Large intestine (tissue), 3 donors: ENCODE measurements around the gene CENPK. TPM values are rescaled to one million over a fixed set of nuclear protein-coding genes. Genes with fewer than 3 reads are reported as not detected.

Experiments used
- DNase-seq, 2 donors: peaks; one replicate each; pipeline versions ENCODE4 v3.0.0 to v3.0.0-alpha.2; 2013
- H3K27ac ChIP-seq: one replicate; pipeline ENCODE4 v1.5.1; 2013; ENCODE audit warnings: low read length
- H3K27me3 ChIP-seq: 2 replicates; pipeline ENCODE4 v1.6.1; 2013; ENCODE audit warnings: low read length; ENCODE audit not compliant: control insufficient read depth, insufficient read depth
- H3K36me3 ChIP-seq: 2 replicates; pipeline ENCODE4 v1.6.1; 2013; ENCODE audit warnings: low read length; ENCODE audit not compliant: control insufficient read depth, insufficient read depth
- H3K4me1 ChIP-seq: one replicate; pipeline ENCODE4 v1.6.1; 2013; ENCODE audit warnings: low read length; ENCODE audit not compliant: control insufficient read depth, insufficient read depth
- H3K4me3 ChIP-seq: one replicate; pipeline ENCODE4 v1.5.1; 2013; ENCODE audit warnings: low read length
- H3K9me3 ChIP-seq: one replicate; pipeline ENCODE4 v1.6.1; 2013; ENCODE audit warnings: mild to moderate bottlenecking, low read depth, low read length, moderate library complexity; ENCODE audit not compliant: control insufficient read depth
- WGBS: methylation state at CpG from one replicate; pipeline ENCODE4 v1.1.5; 2013; ENCODE audit warnings: low lambda C conversion rate; ENCODE audit not compliant: insufficient coverage; 5-methylcytosine and 5-hydroxymethylcytosine counted together
- polyA plus RNA-seq: library from polyadenylated mRNA; unstranded; fragments of 120-200 nt; gene quantifications from one replicate; pipeline ENCODE4 v1.2.1, GENCODE V29; 2013

Gene CENPK
- polyA plus RNA-seq, 1 donor = 19.0 TPM

GRCh38 chr5:65481635-65482295 lies 81.2 kb downstream of the CENPK start, which contains the start of gene ADAMTS6:
Gene ADAMTS6, minus strand, starts transcription at chr5:65481920. Its CDS starts 8,247 bp downstream, at chr5:65473673.
- peak within 1 kb of the TSS; percentile 41 for H3K4me3 ChIP-seq
- H3K27ac ChIP-seq = peak within 1 kb of the TSS; percentile 72
- peaks cover 6% of the 10 kb centered on the region for H3K9me3 ChIP-seq
- DNase-seq = peak; percentile 82 to 87
- H3K36me3 ChIP-seq = no peaks in the 10 kb centered on the region
- H3K27me3 ChIP-seq = no peaks in the 10 kb centered on the region
- WGBS = 0% methylated on average over 2 of the region's 12 CpGs
- H3K4me1 ChIP-seq = peaks cover 7% of the 10 kb centered on the region

- Histone ChIP-seq H3K4me1 (peaks cover 7% of the 10 kb centered on the region), H3K4me3 (peak overlapping the region; percentile 41), H3K9me3 (peaks cover 6% of the 10 kb centered on the region), H3K36me3 (no peaks in the 10 kb centered on the region), H3K27ac (peak overlapping the region; percentile 72), H3K27me3 (no peaks in the 10 kb centered on the region)
- DNase-seq = no peak
- 3% methylated on average over 3 of the region's 7 CpGs for WGBS
Observed at GRCh38 chr5:65481171-65481581, 81.8 kb downstream of the CENPK start.

- H3K36me3 ChIP-seq = no peaks in the 10 kb centered on the region
- DNase-seq = peak in 1 of 2 donors; percentile 69
- H3K4me3 ChIP-seq = peak overlapping the region; percentile 41
- H3K4me1 ChIP-seq = peaks cover 7% of the 10 kb centered on the region
- peak overlapping the region; percentile 45 for H3K27ac ChIP-seq
- peaks cover 2% of the 10 kb centered on the region for H3K9me3 ChIP-seq
- WGBS = 0% methylated on average over 1 of the region's 15 CpGs
- no peaks in the 10 kb centered on the region for H3K27me3 ChIP-seq
Observed at GRCh38 chr5:65480306-65480865, 82.6 kb downstream of the CENPK start.

- Histone ChIP-seq H3K36me3 (no peaks in the 10 kb centered on the region), H3K27ac (no peak overlapping the region), H3K27me3 (no peaks in the 10 kb centered on the region), H3K4me1 (peaks cover 7% of the 10 kb centered on the region), H3K4me3 (peak overlapping the region; percentile 41), H3K9me3 (no peaks in the 10 kb centered on the region)
- no CpG with 5 or more reads among the region's 1 CpG for WGBS
- no peak for DNase-seq
Observed at GRCh38 chr5:65479527-65479926, 83.4 kb downstream of the CENPK start.

GRCh38 chr5:65478336-65478735 lies 84.6 kb downstream of the CENPK start:
- Histone ChIP-seq H3K4me3 (no peak overlapping the region), H3K36me3 (no peaks in the 10 kb centered on the region), H3K27me3 (no peaks in the 10 kb centered on the region), H3K9me3 (no peaks in the 10 kb centered on the region), H3K4me1 (peaks cover 7% of the 10 kb centered on the region), H3K27ac (no peak overlapping the region)
- 71% methylated on average over 1 of the region's 1 CpG for WGBS
- DNase-seq = no peak

GRCh38 chr5:65475895-65476294 lies 87.1 kb downstream of the CENPK start:
- Histone ChIP-seq H3K27me3 (no peaks in the 10 kb centered on the region), H3K4me3 (no peak overlapping the region), H3K9me3 (no peaks in the 10 kb centered on the region), H3K27ac (no peak overlapping the region), H3K4me1 (peaks cover 7% of the 10 kb centered on the region), H3K36me3 (no peaks in the 10 kb centered on the region)
- no CpG with 5 or more reads among the region's 1 CpG for WGBS
- DNase-seq = no peak

GRCh38 chr5:65475336-65475735 lies 87.6 kb downstream of the CENPK start:
- 91% methylated on average over 4 of the region's 4 CpGs for WGBS
- H3K9me3 ChIP-seq = no peaks in the 10 kb centered on the region
- peaks cover 4% of the 10 kb centered on the region for H3K4me1 ChIP-seq
- no peak for DNase-seq
- H3K36me3 ChIP-seq = no peaks in the 10 kb centered on the region
- H3K4me3 ChIP-seq = no peak overlapping the region
- no peaks in the 10 kb centered on the region for H3K27me3 ChIP-seq
- H3K27ac ChIP-seq = no peak overlapping the region

GRCh38 chr5:65474130-65474711 lies 88.7 kb downstream of the CENPK start:
- no peak overlapping the region for H3K27ac ChIP-seq
- H3K36me3 ChIP-seq = no peaks in the 10 kb centered on the region
- DNase-seq = no peak
- H3K9me3 ChIP-seq = no peaks in the 10 kb centered on the region
- H3K27me3 ChIP-seq = no peaks in the 10 kb centered on the region
- no peak overlapping the region for H3K4me3 ChIP-seq
- 84% methylated on average over 2 of the region's 3 CpGs for WGBS
- H3K4me1 ChIP-seq = no peaks in the 10 kb centered on the region

- no peaks in the 10 kb centered on the region for H3K36me3 ChIP-seq
- H3K27ac ChIP-seq = no peak overlapping the region
- WGBS = 84% methylated on average over 2 of the region's 3 CpGs
- no peak overlapping the region for H3K4me3 ChIP-seq
- no peaks in the 10 kb centered on the region for H3K27me3 ChIP-seq
- no peaks in the 10 kb centered on the region for H3K4me1 ChIP-seq
- no peaks in the 10 kb centered on the region for H3K9me3 ChIP-seq
- DNase-seq = no peak
Observed at GRCh38 chr5:65468633-65469032, 94.3 kb downstream of the CENPK start.
